DOHH2 (cell line): ENCODE measurements around the gene RGS17.

Experiments used
- H3F3A ChIP-seq: fragments of 200-600 bp; sonication (generic), shearing (Covaris generic); 2 replicates; pipeline ENCODE4 v1.6.0; 2016; ENCODE audit warnings: antibody characterized with exemption, mild to moderate bottlenecking; ENCODE audit not compliant: control insufficient read depth, insufficient read depth
- H3K27ac ChIP-seq: fragments of 200-600 bp; sonication (generic); 2 replicates; pipeline ENCODE4 v1.5.1; 2014; ENCODE audit warnings: low read depth, mild to moderate bottlenecking, low read length, moderate library complexity
- H3K27me3 ChIP-seq: fragments of 200-600 bp; sonication (generic); 2 replicates; pipeline ENCODE4 v1.6.1; 2014; ENCODE audit warnings: mild to moderate bottlenecking, low read length, mixed read lengths; ENCODE audit not compliant: control insufficient read depth
- H3K36me3 ChIP-seq: fragments of 200-600 bp; sonication (generic); 2 replicates; pipeline ENCODE4 v1.6.1; 2014; ENCODE audit warnings: mild to moderate bottlenecking, low read length, moderate library complexity, mixed read lengths; ENCODE audit not compliant: control insufficient read depth
- H3K4me1 ChIP-seq: fragments of 200-600 bp; sonication (generic); 2 replicates; pipeline ENCODE4 v1.6.1; 2014; ENCODE audit warnings: mild to moderate bottlenecking, low read length, mixed read lengths; ENCODE audit not compliant: control insufficient read depth
- H3K4me2 ChIP-seq: fragments of 200-600 bp; sonication (generic); 2 replicates; pipeline ENCODE4 v1.6.0; 2014; ENCODE audit warnings: mild to moderate bottlenecking, low read length, moderate library complexity
- H3K4me3 ChIP-seq: fragments of 200-600 bp; sonication (generic); 2 replicates; pipeline ENCODE4 v1.5.1; 2014; ENCODE audit warnings: mild to moderate bottlenecking, low read length, mixed read lengths
- H3K79me2 ChIP-seq: fragments of 200-600 bp; sonication (generic); 2 replicates; pipeline ENCODE4 v1.6.1; 2014; ENCODE audit warnings: mild to moderate bottlenecking, low read length, mixed read lengths; ENCODE audit not compliant: control insufficient read depth
- H3K9me2 ChIP-seq: fragments of 200-600 bp; sonication (generic); replicated peaks from 2 replicates; pipeline ENCODE4 v1.6.1; 2014; ENCODE audit warnings: mild to moderate bottlenecking, low read length, mixed read lengths; ENCODE audit not compliant: control insufficient read depth
- H3K9me3 ChIP-seq: fragments of 200-600 bp; sonication (generic); 2 replicates; pipeline ENCODE4 v1.6.1; 2014; ENCODE audit warnings: antibody characterized with exemption, low read length, mixed read lengths; ENCODE audit not compliant: control insufficient read depth, insufficient read depth
- H4K20me1 ChIP-seq: fragments of 200-600 bp; sonication (generic); 2 replicates; pipeline ENCODE4 v1.6.0; 2014; ENCODE audit warnings: low read depth, mild to moderate bottlenecking, antibody characterized with exemption, low read length, moderate library complexity; ENCODE audit not compliant: control insufficient read depth, insufficient read depth
- EZH2phosphoT487 ChIP-seq: fragments of 200-600 bp; sonication (generic); IDR thresholded peaks from 2 replicates; pipeline ENCODE4 v1.6.1; 2017; ENCODE audit warnings: borderline replicate concordance, mild to moderate bottlenecking, antibody characterized with exemption, low read length, moderate library complexity, mixed read lengths
- TF ChIP-seq, protein P1 (sequence below): fragments of 200-600 bp; sonication (generic); IDR thresholded peaks from one replicate; pipeline ENCODE4 v1.5.1; 2014; ENCODE audit warnings: antibody characterized with exemption, mild to moderate bottlenecking, low read depth, low read length; ENCODE audit not compliant: poor library complexity, severe bottlenecking

Gene RGS17

DNA sequence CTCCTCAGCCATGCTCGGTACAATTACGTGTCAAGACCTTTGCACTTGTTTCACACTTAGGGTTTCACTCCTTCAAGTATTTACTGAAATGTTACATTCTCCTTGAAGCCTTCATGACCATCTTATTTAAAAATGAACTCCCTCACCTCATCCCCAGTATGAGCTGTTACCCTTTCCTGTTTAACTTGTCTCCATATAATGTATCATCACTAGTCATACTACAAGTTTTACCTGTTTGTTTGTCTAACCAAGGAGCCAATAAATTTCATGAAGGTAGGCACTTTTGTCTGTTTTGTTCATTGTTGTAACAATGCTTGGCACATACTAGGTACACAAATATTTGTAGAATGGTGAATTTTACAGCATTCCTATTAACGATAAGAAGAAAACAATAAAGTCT is 82.5 kb downstream of the RGS17 start:
- H3K4me3 ChIP-seq = no peak overlapping the region
- no peak overlapping the region for H3K4me2 ChIP-seq
- H3K9me2 ChIP-seq = no peaks in the 10 kb centered on the region
- no peaks in the 10 kb centered on the region for H3K36me3 ChIP-seq
- H3K79me2 ChIP-seq = no peaks in the 10 kb centered on the region
- H3K27me3 ChIP-seq = no peaks in the 10 kb centered on the region
- H3K27ac ChIP-seq = no peak overlapping the region
- no peaks in the 10 kb centered on the region for H3K4me1 ChIP-seq
- TF ChIP-seq, protein P1, sequence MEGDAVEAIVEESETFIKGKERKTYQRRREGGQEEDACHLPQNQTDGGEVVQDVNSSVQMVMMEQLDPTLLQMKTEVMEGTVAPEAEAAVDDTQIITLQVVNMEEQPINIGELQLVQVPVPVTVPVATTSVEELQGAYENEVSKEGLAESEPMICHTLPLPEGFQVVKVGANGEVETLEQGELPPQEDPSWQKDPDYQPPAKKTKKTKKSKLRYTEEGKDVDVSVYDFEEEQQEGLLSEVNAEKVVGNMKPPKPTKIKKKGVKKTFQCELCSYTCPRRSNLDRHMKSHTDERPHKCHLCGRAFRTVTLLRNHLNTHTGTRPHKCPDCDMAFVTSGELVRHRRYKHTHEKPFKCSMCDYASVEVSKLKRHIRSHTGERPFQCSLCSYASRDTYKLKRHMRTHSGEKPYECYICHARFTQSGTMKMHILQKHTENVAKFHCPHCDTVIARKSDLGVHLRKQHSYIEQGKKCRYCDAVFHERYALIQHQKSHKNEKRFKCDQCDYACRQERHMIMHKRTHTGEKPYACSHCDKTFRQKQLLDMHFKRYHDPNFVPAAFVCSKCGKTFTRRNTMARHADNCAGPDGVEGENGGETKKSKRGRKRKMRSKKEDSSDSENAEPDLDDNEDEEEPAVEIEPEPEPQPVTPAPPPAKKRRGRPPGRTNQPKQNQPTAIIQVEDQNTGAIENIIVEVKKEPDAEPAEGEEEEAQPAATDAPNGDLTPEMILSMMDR = no peak
- no peak for TF ChIP-seq EZH2phosphoT487
- no peaks in the 10 kb centered on the region for H3F3A ChIP-seq
- no peaks in the 10 kb centered on the region for H4K20me1 ChIP-seq
- H3K9me3 ChIP-seq = no peaks in the 10 kb centered on the region

GRCh38 chr6:153047386-153047785 is 83.7 kb downstream of the RGS17 start:
- H3F3A ChIP-seq = no peaks in the 10 kb centered on the region
- H3K4me2 ChIP-seq = no peak overlapping the region
- no peaks in the 10 kb centered on the region for H3K79me2 ChIP-seq
- H3K9me2 ChIP-seq = no peaks in the 10 kb centered on the region
- H3K36me3 ChIP-seq = no peaks in the 10 kb centered on the region
- H3K4me1 ChIP-seq = no peaks in the 10 kb centered on the region
- no peak overlapping the region for H3K4me3 ChIP-seq
- no peaks in the 10 kb centered on the region for H3K9me3 ChIP-seq
- H3K27ac ChIP-seq = no peak overlapping the region
- TF ChIP-seq, protein P1 = no peak
- TF ChIP-seq EZH2phosphoT487 = no peak
- no peaks in the 10 kb centered on the region for H4K20me1 ChIP-seq
- no peaks in the 10 kb centered on the region for H3K27me3 ChIP-seq

DNA sequence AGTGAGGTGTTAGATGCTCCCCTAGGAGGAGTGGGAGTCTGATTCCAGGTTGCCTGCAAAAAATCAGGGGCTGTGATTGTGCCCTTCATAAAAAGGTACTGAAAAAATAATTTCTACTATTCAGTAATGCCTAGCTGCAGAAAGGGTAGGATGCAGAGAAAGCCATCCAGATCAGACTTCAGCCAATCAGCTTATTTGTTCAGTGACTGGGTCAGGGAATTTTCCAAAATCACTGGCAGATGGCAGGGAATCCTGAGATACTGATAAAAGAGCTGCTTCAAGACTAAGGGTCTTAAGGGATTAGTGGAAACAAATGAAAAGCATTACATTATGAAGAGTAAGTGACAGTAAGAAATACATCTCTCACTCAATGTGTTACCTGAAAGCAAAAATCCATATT is 85.8 kb downstream of the RGS17 start:
- no peak overlapping the region for H3K4me2 ChIP-seq
- no peaks in the 10 kb centered on the region for H4K20me1 ChIP-seq
- TF ChIP-seq, protein P1 = no peak
- TF ChIP-seq EZH2phosphoT487 = no peak
- H3F3A ChIP-seq = no peaks in the 10 kb centered on the region
- no peaks in the 10 kb centered on the region for H3K36me3 ChIP-seq
- no peak overlapping the region for H3K27ac ChIP-seq
- no peaks in the 10 kb centered on the region for H3K79me2 ChIP-seq
- H3K4me1 ChIP-seq = no peaks in the 10 kb centered on the region
- H3K4me3 ChIP-seq = no peak overlapping the region
- H3K27me3 ChIP-seq = no peaks in the 10 kb centered on the region
- no peaks in the 10 kb centered on the region for H3K9me2 ChIP-seq
- H3K9me3 ChIP-seq = no peaks in the 10 kb centered on the region

DNA sequence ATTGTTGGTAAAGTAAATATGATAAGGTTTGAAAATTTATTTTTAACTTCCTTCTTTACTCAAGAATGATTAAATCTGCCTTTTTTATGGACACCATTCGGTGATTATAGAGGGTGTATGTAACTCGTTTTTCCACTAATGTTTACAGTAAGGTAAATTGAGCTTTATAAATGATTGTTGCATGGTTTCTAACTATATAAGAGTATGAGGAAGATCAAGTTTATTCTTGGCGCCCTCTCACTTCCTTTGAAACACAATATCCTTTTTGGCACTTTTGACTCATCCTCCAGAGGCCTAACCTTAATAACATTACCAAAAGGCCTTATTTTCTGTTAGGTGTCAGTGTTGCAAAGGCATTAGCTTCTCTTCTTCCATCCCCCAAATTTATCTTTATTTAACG is 86.8 kb downstream of the RGS17 start:
- Histone ChIP-seq H4K20me1 (no peaks in the 10 kb centered on the region), H3K4me2 (no peak overlapping the region), H3K4me1 (no peaks in the 10 kb centered on the region), H3K9me2 (no peaks in the 10 kb centered on the region), H3K4me3 (no peak overlapping the region), H3K36me3 (no peaks in the 10 kb centered on the region), H3F3A (no peaks in the 10 kb centered on the region), H3K27ac (no peak overlapping the region), H3K79me2 (no peaks in the 10 kb centered on the region), H3K27me3 (no peaks in the 10 kb centered on the region), H3K9me3 (no peaks in the 10 kb centered on the region)
- TF ChIP-seq EZH2phosphoT487 = no peak
- TF ChIP-seq, protein P1 = no peak
